HepG2 (cell line): ENCODE data around the gene PLEKHM2. TPM values are rescaled to one million over a fixed set of nuclear protein-coding genes. Genes with fewer than 3 reads are reported as not detected.

Experiments used
- HNRNPL ChIP-seq: fragments of 200-400 bp; formaldehyde crosslinking; IDR thresholded peaks from 2 replicates; pipeline ENCODE4 v1.6.1; 2017; ENCODE audit warnings: mild to moderate bottlenecking, low read depth, low read length
- MAZ ChIP-seq, 2 experiments: sonication (generic) in 1 of 2; formaldehyde crosslinking in 1 of 2; IDR thresholded peaks; 2 replicates each; pipeline versions ENCODE4 v1.5.0 to v1.6.1; 2012 to 2020; ENCODE audit warnings: low read depth in 2 of 2, mild to moderate bottlenecking in 2 of 2, borderline replicate concordance in 1 of 2, improper control_type of control experiment in 1 of 2, low read length in 1 of 2, missing genetic modification reagents in 1 of 2, moderate library complexity in 1 of 2
- NRL ChIP-seq: sonication (generic); formaldehyde crosslinking; IDR thresholded peaks from 2 replicates; pipeline ENCODE4 v1.5.0; 2020; ENCODE audit warnings: missing genetic modification reagents, mild to moderate bottlenecking, moderate library complexity, borderline replicate concordance
- RARA ChIP-seq: IDR thresholded peaks from 2 replicates; pipeline ENCODE4 v1.6.1; 2016; ENCODE audit warnings: missing genetic modification reagents, missing compliant biosample characterization
- SAP130 ChIP-seq: IDR thresholded peaks from 2 replicates; pipeline ENCODE4 v1.6.1; 2016; ENCODE audit warnings: low read depth
- TEAD3 ChIP-seq: optimal IDR thresholded peaks from 2 replicates; pipeline ENCODE3; 2016; ENCODE audit warnings: borderline replicate concordance
- ZFP36L2 ChIP-seq: sonication (generic); formaldehyde crosslinking; IDR thresholded peaks from 2 replicates; pipeline ENCODE4 v1.4.0; 2020; ENCODE audit warnings: missing genetic modification reagents
- ZNF614 ChIP-seq: IDR thresholded peaks from 2 replicates; pipeline ENCODE4 v1.6.1; 2018; ENCODE audit warnings: missing biosample characterization, missing genetic modification reagents, inconsistent platforms, borderline replicate concordance
- polyA plus RNA-seq, 8 experiments: library from polyadenylated mRNA; depleted of rRNA in 3 of 8; stranded (reverse) in 7 of 8; unstranded in 1 of 8; fragments of >200 nt; fragmentation: Illumina TruSeq in 4 of 8; extraction: Trizol in 4 of 8; gene quantifications; 2 replicates each; pipeline versions ENCODE4 v1.2.1 to v1.2.3, GENCODE V29; 2011 to 2016; ENCODE audit warnings: low read depth in 4 of 8, missing spikeins in 1 of 8, mixed read lengths in 1 of 8; ENCODE audit not compliant: insufficient read depth in 1 of 8
- total RNA-seq, 5 experiments: library from RNA; depleted of rRNA; stranded (reverse); fragments of >200 nt; fragmentation: Illumina TruSeq; extraction: Trizol; gene quantifications; 2 replicates each; pipeline ENCODE4 v1.2.3, GENCODE V29; 2016; ENCODE audit warnings: low read depth in 1 of 5
- TF ChIP-seq, protein P1 (sequence below): sonication (generic); formaldehyde crosslinking; IDR thresholded peaks from 2 replicates; pipeline ENCODE4 v1.4.0; 2020; ENCODE audit warnings: missing genetic modification reagents, borderline replicate concordance
- TF ChIP-seq, protein P2 (sequence below): IDR thresholded peaks from 2 replicates; pipeline ENCODE4 v1.4.0; 2020; ENCODE audit warnings: mild to moderate bottlenecking, missing genetic modification reagents

The PLEKHM2 gene
- total and polyA plus RNA-seq, 2 of the 13 experiments (the other 11 are each of a cell fraction or from before 2014, with no cell fraction given): 16.5 to 27.3 TPM

GRCh38 chr1:15749399-15750291, 65.5 kb downstream of the PLEKHM2 start (continued):
- TF ChIP-seq, protein P1, sequence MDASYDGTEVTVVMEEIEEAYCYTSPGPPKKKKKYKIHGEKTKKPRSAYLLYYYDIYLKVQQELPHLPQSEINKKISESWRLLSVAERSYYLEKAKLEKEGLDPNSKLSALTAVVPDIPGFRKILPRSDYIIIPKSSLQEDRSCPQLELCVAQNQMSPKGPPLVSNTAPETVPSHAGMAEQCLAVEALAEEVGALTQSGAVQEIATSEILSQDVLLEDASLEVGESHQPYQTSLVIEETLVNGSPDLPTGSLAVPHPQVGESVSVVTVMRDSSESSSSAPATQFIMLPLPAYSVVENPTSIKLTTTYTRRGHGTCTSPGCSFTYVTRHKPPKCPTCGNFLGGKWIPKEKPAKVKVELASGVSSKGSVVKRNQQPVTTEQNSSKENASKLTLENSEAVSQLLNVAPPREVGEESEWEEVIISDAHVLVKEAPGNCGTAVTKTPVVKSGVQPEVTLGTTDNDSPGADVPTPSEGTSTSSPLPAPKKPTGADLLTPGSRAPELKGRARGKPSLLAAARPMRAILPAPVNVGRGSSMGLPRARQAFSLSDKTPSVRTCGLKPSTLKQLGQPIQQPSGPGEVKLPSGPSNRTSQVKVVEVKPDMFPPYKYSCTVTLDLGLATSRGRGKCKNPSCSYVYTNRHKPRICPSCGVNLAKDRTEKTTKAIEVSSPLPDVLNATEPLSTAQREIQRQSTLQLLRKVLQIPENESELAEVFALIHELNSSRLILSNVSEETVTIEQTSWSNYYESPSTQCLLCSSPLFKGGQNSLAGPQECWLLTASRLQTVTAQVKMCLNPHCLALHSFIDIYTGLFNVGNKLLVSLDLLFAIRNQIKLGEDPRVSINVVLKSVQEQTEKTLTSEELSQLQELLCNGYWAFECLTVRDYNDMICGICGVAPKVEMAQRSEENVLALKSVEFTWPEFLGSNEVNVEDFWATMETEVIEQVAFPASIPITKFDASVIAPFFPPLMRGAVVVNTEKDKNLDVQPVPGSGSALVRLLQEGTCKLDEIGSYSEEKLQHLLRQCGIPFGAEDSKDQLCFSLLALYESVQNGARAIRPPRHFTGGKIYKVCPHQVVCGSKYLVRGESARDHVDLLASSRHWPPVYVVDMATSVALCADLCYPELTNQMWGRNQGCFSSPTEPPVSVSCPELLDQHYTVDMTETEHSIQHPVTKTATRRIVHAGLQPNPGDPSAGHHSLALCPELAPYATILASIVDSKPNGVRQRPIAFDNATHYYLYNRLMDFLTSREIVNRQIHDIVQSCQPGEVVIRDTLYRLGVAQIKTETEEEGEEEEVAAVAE (CRISPR knock-in tag): no peak
- TF ChIP-seq HNRNPL (peak; percentile 81), NRL (CRISPR knock-in tag) (0 out of 2 replicates have a peak, but pooled peaks have one; percentile 24), TEAD3 (CRISPR knock-in tag) (peak; percentile 68), RARA (CRISPR knock-in tag) (0 out of 2 replicates have a peak, but pooled peaks have one; percentile 18), MAZ (IDR thresholded peaks at IDR 0.05; ENCODE audit: borderline replicate concordance, low read depth, low read length) (no peak), MAZ (CRISPR knock-in tag; IDR thresholded peaks at IDR 0.05; ENCODE audit: low read depth) (peak; percentile 37; the same call in 1 of the 2 replicates), ZNF614 (CRISPR knock-in tag) (peak; percentile 36; the same call in 1 of the 2 replicates), ZFP36L2 (CRISPR knock-in tag) (no peak), SAP130 (CRISPR knock-in tag) (peak; percentile 43; the same call in 1 of the 2 replicates)
- TF ChIP-seq, protein P2, sequence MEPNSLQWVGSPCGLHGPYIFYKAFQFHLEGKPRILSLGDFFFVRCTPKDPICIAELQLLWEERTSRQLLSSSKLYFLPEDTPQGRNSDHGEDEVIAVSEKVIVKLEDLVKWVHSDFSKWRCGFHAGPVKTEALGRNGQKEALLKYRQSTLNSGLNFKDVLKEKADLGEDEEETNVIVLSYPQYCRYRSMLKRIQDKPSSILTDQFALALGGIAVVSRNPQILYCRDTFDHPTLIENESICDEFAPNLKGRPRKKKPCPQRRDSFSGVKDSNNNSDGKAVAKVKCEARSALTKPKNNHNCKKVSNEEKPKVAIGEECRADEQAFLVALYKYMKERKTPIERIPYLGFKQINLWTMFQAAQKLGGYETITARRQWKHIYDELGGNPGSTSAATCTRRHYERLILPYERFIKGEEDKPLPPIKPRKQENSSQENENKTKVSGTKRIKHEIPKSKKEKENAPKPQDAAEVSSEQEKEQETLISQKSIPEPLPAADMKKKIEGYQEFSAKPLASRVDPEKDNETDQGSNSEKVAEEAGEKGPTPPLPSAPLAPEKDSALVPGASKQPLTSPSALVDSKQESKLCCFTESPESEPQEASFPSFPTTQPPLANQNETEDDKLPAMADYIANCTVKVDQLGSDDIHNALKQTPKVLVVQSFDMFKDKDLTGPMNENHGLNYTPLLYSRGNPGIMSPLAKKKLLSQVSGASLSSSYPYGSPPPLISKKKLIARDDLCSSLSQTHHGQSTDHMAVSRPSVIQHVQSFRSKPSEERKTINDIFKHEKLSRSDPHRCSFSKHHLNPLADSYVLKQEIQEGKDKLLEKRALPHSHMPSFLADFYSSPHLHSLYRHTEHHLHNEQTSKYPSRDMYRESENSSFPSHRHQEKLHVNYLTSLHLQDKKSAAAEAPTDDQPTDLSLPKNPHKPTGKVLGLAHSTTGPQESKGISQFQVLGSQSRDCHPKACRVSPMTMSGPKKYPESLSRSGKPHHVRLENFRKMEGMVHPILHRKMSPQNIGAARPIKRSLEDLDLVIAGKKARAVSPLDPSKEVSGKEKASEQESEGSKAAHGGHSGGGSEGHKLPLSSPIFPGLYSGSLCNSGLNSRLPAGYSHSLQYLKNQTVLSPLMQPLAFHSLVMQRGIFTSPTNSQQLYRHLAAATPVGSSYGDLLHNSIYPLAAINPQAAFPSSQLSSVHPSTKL (CRISPR knock-in tag): peak; percentile 37; the same call in 1 of the 2 replicates
